Omental fat pad (tissue), 4 donors: ENCODE results near the gene FNDC3A. TPM values are rescaled to one million over a fixed set of nuclear protein-coding genes. Genes with fewer than 3 reads are reported as not detected.
"Not testable (repeated sequence)": the region's sequence is repeated elsewhere in the genome, so short reads cannot be mapped to it uniquely, and the experiment has no call there.

ENCODE experiments used
- ATAC-seq: fragments of 150-250 bp; one replicate; pipeline ENCODE4 v1.9.1; 2016; ENCODE audit warnings: mild to moderate bottlenecking, moderate library complexity; ENCODE audit not compliant: low FRiP score
- DNase-seq: peaks from one replicate; pipeline ENCODE4 v3.0.0-alpha.2; 2019; ENCODE audit warnings: low spot score
- CTCF ChIP-seq, 3 donors: fragments of 450-650 bp; IDR thresholded peaks; one replicate each; pipeline ENCODE4 v1.5.1; 2016 to 2017; ENCODE audit warnings: antibody characterized with exemption in 3 of 3, mild to moderate bottlenecking in 3 of 3, moderate library complexity in 2 of 3
- total RNA-seq, 4 donors: library from RNA; depleted of rRNA; stranded (reverse); fragments of >200 nt; gene quantifications; one replicate each; pipeline ENCODE4 v1.1.0, GENCODE V29; 2016

Gene FNDC3A
- total RNA-seq, 4 donors from 2014 or later: 53.7 to 59.8 (median 56.4) TPM

- DNase-seq: no peak
- TF ChIP-seq CTCF (IDR thresholded peaks at IDR 0.05): no peak
- ATAC-seq: no peak
Observed at GRCh38 chr13:48990900-48991299, 15.2 kb downstream of the FNDC3A start.

- ATAC-seq (no peak), DNase-seq (no peak)
- no peak for TF ChIP-seq CTCF (IDR thresholded peaks at IDR 0.05)
Observed at GRCh38 chr13:48993150-48993549, 17.4 kb downstream of the FNDC3A start.

GRCh38 chr13:48994706-48995105 is 19.0 kb downstream of the FNDC3A start:
- no peak for ATAC-seq
- TF ChIP-seq CTCF (IDR thresholded peaks at IDR 0.05): no peak
- no peak for DNase-seq

- no peak for TF ChIP-seq CTCF (IDR thresholded peaks at IDR 0.05)
- DNase-seq (no peak), ATAC-seq (no peak)
Observed at GRCh38 chr13:48998641-48999292, 23.1 kb downstream of the FNDC3A start.

- no peak for TF ChIP-seq CTCF (IDR thresholded peaks at IDR 0.05)
- DNase-seq (no peak), ATAC-seq (no peak)
Observed at GRCh38 chr13:49000247-49000646, 24.5 kb downstream of the FNDC3A start.

GRCh38 chr13:49018986-49019635 is 43.4 kb downstream of the FNDC3A start:
- not testable (repeated sequence) for DNase-seq, ATAC-seq

GRCh38 chr13:49020328-49020727 is 44.6 kb downstream of the FNDC3A start:
- ATAC-seq (no peak), DNase-seq (no peak)
- no peak for TF ChIP-seq CTCF (IDR thresholded peaks at IDR 0.05)
